Activated CD4-positive, alpha-beta T cell treated with anti-CD3 and anti-CD28 coated beads, Interleukin-2, amount 10 ng/mL, durations not matched to agents 7 days and 5 days (primary cell): ENCODE measurements around the gene PIK3R5. TPM values are rescaled to one million over a fixed set of nuclear protein-coding genes. Genes with fewer than 3 reads are reported as not detected.

Source experiments
- CTCF ChIA-PET: fragments of 350-600 bp; sonication (Branson Sonifier 250); formaldehyde crosslinking; loops from one replicate; lab custom pipeline; 2021; ENCODE audit warnings: antibody characterized with exemption; lab: Charles Lee
- POLR2A ChIA-PET: fragments of 350-600 bp; sonication (Branson Sonifier 250); formaldehyde crosslinking; loops from one replicate; lab custom pipeline; 2021; ENCODE audit warnings: antibody characterized with exemption; lab: Charles Lee
- DNase-seq: peaks from one replicate; pipeline ENCODE4 v3.0.0-alpha.2; 2020
- H3K27ac Mint-ChIP-seq: one replicate; pipeline ENCODE4 v1.8.0; 2021; ENCODE audit warnings: mild to moderate bottlenecking, moderate library complexity, mixed read lengths
- H3K27me3 Mint-ChIP-seq: one replicate; pipeline ENCODE4 v1.8.0; 2021; ENCODE audit warnings: mixed read lengths
- H3K36me3 Mint-ChIP-seq: one replicate; pipeline ENCODE4 v1.8.0; 2021; ENCODE audit warnings: low read depth, mixed read lengths
- H3K4me1 Mint-ChIP-seq: one replicate; pipeline ENCODE4 v1.8.0; 2021; ENCODE audit warnings: mixed read lengths
- H3K4me3 Mint-ChIP-seq: one replicate; pipeline ENCODE4 v1.8.0; 2021; ENCODE audit warnings: mild to moderate bottlenecking, moderate library complexity, mixed read lengths
- H3K9me3 Mint-ChIP-seq: one replicate; pipeline ENCODE4 v1.8.0; 2021; ENCODE audit warnings: mixed read lengths
- total RNA-seq, 2 experiments: library from RNA; stranded (reverse); gene quantifications; one replicate each; pipeline ENCODE4 v1.2.3, GENCODE V29; 2021

Gene PIK3R5
- total RNA-seq, 2 experiments from 2014 or later = 73.4 to 77.6 TPM

GRCh38 chr17:8849311-8850041 is 116.0 kb downstream of the PIK3R5 start:
- Mint-ChIP-seq H3K4me1 (peaks cover 7% of the 10 kb centered on the region), H3K36me3 (peaks cover 31% of the 10 kb centered on the region), H3K4me3 (no peak overlapping the region), H3K27me3 (no peaks in the 10 kb centered on the region), H3K27ac (no peak overlapping the region), H3K9me3 (peaks cover 6% of the 10 kb centered on the region)
- DNase-seq = no peak
- ChIA-PET CTCF (interaction anchor here (0.6 kb wide), 1 partner anchor 153 kb away, joined by 3 read pairs; no protein-coding TSS in a partner anchor), POLR2A (no interaction called here)

DNA sequence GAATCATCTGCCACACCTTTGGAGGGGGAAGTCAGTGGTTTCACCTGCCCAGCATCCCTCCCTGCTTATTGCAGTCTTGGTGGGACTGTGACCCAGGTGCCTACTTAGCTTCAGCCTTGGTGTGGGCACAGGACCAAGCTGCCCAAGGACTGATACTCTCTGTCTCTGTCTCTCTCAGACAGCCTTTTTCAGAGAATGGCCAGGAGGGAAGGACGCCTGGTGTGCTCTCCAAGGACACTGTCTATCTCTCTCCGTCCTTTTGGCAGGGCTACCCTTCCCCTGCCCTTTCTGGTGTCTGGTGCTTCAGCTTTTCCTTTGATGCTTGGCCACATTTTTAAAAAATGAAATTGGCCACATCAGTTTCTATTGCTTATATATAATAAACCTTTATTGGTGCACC is 117.6 kb downstream of the PIK3R5 start:
- H3K27me3 Mint-ChIP-seq = no peaks in the 10 kb centered on the region
- ChIA-PET POLR2A (no interaction called here), CTCF (no interaction called here)
- no peak for DNase-seq
- H3K9me3 Mint-ChIP-seq = peaks cover 6% of the 10 kb centered on the region
- H3K36me3 Mint-ChIP-seq = peaks cover 31% of the 10 kb centered on the region
- H3K4me1 Mint-ChIP-seq = peaks cover 14% of the 10 kb centered on the region
- no peak overlapping the region for H3K27ac Mint-ChIP-seq
- no peak overlapping the region for H3K4me3 Mint-ChIP-seq

DNA sequence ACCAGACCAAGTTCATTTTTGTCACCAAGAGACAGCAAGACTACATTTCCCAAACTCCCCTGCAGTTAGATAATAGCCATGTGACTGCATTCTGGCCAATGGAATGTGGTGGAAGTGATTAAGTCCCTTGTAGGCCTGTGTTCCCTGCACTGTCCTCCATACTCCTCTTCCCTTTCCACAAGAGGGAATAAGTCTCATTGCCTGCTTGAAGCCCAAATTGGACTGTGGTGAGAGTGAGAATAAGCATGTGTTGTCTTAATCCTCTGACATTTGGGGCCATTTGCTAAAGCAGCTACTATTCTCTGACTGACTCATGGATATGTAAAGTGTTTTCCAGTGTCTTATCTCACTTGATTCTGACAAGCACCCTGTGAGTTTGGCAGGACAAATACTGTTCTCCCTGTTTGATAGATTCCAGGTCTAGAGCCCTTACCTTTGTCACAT is 118.7 kb downstream of the PIK3R5 start:
- ChIA-PET CTCF (no interaction called here), POLR2A (no interaction called here)
- Mint-ChIP-seq H3K36me3 (peaks cover 31% of the 10 kb centered on the region), H3K4me3 (no peak overlapping the region), H3K9me3 (peaks cover 6% of the 10 kb centered on the region), H3K4me1 (peaks cover 14% of the 10 kb centered on the region), H3K27me3 (no peaks in the 10 kb centered on the region), H3K27ac (no peak overlapping the region)
- no peak for DNase-seq

DNA sequence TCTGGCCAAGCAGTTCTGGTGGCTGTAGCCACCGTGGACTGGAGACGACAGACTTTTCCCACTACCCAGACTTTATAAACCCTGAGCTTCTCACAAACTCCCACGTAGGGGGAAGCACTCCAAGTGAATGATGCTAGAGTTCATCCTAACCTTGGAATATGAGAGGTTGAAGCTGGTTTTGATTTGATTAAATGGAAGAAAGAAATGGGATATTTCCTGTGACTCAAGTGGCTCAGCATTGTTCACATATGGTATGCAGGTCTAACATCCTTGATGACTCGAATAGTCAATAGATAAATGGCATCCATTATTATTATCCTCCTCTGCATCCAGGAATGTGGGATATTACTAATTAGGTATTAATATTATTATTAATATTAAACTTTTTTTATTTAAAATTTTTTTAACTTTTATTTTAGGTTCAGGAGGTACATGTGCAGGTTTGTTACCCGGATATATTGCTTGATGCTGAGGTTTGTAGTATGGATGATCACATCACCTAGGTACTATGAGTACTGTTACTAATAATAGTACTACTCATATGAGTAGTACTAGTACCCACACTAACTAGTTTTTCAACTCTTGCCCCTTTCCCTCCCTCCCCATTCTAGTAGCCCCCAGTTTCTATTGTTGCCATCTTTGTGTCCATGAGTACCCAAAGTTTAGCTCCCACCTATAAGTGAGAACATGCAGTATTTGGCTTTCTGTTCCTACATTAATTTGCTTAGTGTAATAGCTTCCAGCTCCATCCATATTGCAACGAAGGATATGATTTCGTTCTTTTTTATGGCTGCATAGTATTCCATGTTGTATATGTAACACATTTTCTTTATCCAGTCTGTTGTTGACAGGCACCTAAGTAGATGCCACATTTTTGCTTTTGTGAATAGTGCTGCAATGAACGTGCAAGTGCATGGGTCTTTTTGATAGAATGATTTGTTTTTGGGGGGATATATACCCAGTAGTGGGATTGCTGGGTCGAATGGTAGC is 121.0 kb downstream of the PIK3R5 start:
- ChIA-PET CTCF (interaction anchor here (1.1 to 1.5 kb wide), 3 partner anchors 9 to 153 kb away, joined by 3 read pairs; no protein-coding TSS in a partner anchor), POLR2A (no interaction called here)
- peaks cover 6% of the 10 kb centered on the region for H3K9me3 Mint-ChIP-seq
- no peak overlapping the region for H3K4me3 Mint-ChIP-seq
- H3K27me3 Mint-ChIP-seq = no peaks in the 10 kb centered on the region
- DNase-seq = no peak
- no peak overlapping the region for H3K27ac Mint-ChIP-seq
- peaks cover 10% of the 10 kb centered on the region for H3K4me1 Mint-ChIP-seq
- peaks cover 27% of the 10 kb centered on the region for H3K36me3 Mint-ChIP-seq

GRCh38 chr17:8843344-8843743 is 122.2 kb downstream of the PIK3R5 start:
- Mint-ChIP-seq H3K27ac (peak overlapping the region; percentile 68), H3K27me3 (no peaks in the 10 kb centered on the region), H3K36me3 (peaks cover 22% of the 10 kb centered on the region), H3K9me3 (peaks cover 6% of the 10 kb centered on the region), H3K4me3 (no peak overlapping the region), H3K4me1 (peaks cover 8% of the 10 kb centered on the region)
- no peak for DNase-seq
- CTCF ChIA-PET = interaction anchor here (1.3 kb wide), 1 partner anchor 10 kb away, joined by 3 read pairs; no protein-coding TSS in a partner anchor
- POLR2A ChIA-PET = no interaction called here

GRCh38 chr17:8841844-8842243 is 123.7 kb downstream of the PIK3R5 start:
- Mint-ChIP-seq H3K9me3 (peaks cover 6% of the 10 kb centered on the region), H3K36me3 (peaks cover 14% of the 10 kb centered on the region), H3K27me3 (no peaks in the 10 kb centered on the region), H3K4me1 (peaks cover 6% of the 10 kb centered on the region), H3K4me3 (no peak overlapping the region), H3K27ac (no peak overlapping the region)
- no peak for DNase-seq
- POLR2A ChIA-PET = no interaction called here
- CTCF ChIA-PET = no interaction called here

DNA sequence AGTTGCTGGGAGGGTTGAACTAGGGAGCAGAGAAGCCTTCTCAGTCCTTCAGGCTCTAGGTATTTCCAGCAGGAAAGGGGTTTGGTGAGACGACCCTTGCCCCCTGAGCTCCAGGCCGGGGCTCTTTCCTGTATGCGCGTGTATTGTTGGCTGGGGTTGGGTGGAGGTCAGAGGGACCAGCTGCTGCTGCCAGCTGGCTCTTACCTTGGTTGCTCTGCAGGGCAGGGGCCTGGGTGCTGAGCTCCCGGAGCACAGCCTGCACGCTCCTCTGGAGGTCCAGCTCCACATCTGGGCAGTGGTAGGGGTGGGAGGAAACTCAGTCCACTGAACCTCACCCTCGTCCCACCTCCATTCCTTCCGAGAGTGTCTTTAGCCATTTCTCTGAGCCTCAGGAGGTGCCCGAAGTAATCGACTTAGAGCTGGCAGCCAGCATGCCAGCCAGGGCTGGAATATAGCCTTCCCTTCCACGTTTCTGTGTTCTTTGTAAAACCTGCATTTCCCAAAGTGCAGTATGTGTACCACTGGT is 126.0 kb downstream of the PIK3R5 start:
- peaks cover 5% of the 10 kb centered on the region for H3K36me3 Mint-ChIP-seq
- H3K27ac Mint-ChIP-seq = no peak overlapping the region
- DNase-seq = no peak
- ChIA-PET CTCF (no interaction called here), POLR2A (no interaction called here)
- no peaks in the 10 kb centered on the region for H3K9me3 Mint-ChIP-seq
- peaks cover 6% of the 10 kb centered on the region for H3K4me1 Mint-ChIP-seq
- no peak overlapping the region for H3K4me3 Mint-ChIP-seq
- H3K27me3 Mint-ChIP-seq = no peaks in the 10 kb centered on the region

- ChIA-PET POLR2A (no interaction called here), CTCF (no interaction called here)
- Mint-ChIP-seq H3K36me3 (peaks cover 7% of the 10 kb centered on the region), H3K27me3 (no peaks in the 10 kb centered on the region), H3K9me3 (no peaks in the 10 kb centered on the region), H3K4me1 (peaks cover 5% of the 10 kb centered on the region), H3K4me3 (no peak overlapping the region), H3K27ac (no peak overlapping the region)
- no peak for DNase-seq
Observed at GRCh38 chr17:8838551-8839095, 126.9 kb downstream of the PIK3R5 start.

DNA sequence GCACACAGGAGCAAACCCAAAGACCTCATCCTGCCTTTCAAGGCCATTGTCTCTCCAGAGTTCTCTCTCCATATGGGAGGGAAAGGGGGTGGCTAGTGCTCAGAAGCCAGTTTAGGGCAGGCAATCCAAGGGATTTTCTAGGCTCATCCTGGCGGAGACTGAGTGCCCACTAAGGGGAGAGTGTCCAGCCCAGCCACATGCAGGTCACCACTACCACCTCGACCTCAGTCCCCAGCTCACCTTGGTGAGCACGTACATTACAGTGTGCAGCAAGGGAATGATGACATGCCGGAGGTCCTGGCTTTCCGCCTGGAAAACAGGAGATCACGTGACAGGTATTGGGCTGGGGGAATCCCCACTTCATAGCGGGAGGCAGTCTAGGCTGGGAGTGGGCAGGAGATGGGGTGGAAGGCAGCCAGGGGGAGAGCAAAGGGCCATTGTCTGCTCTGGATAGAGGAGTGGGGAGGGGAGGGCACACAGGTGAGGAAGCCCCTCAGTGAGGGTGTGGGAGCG is 127.9 kb downstream of the PIK3R5 start:
- Mint-ChIP-seq H3K9me3 (no peaks in the 10 kb centered on the region), H3K4me3 (no peak overlapping the region), H3K4me1 (no peaks in the 10 kb centered on the region), H3K36me3 (peaks cover 7% of the 10 kb centered on the region), H3K27ac (no peak overlapping the region), H3K27me3 (no peaks in the 10 kb centered on the region)
- DNase-seq = no peak
- POLR2A ChIA-PET = no interaction called here
- CTCF ChIA-PET = no interaction called here

DNA sequence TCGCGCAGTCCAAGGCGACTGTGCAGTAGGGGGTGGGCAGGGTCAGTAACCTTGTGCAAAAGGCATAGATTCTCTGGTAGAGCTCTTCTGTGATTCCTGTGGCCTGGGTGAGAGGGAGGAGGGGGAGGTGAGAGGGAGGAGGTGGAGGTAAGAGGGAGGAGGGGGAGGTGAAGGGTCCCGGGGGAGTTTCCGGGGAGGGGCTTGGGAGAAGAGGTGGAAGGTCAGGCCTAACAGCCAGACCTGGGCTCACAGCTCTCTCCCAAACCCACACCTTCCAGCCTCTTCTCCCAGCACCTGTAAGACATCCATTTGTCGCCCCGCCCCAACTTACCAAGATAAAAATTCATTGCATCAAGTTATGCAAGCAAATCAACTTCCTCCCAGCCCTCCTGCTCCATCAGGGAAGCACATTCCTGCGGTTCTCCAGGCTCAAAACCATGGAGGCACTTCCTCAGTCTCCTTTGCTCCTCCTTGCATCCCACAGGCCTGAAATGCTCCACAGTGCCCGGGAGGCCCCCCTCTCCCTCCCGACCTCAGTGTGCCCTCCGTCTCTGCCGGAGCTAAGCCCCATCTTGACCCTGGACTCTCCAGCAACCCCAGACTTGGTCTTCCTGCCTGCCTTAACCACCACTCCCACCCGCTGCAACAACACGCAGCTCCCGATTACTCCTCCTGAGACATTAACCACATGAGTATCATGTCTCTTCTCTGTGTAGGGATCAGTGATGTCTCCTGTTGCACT is 128.5 kb downstream of the PIK3R5 start:
- CTCF ChIA-PET = no interaction called here
- Mint-ChIP-seq H3K36me3 (peaks cover 6% of the 10 kb centered on the region), H3K4me3 (no peak overlapping the region), H3K27me3 (no peaks in the 10 kb centered on the region), H3K4me1 (no peaks in the 10 kb centered on the region), H3K27ac (no peak overlapping the region), H3K9me3 (no peaks in the 10 kb centered on the region)
- POLR2A ChIA-PET = no interaction called here
- no peak for DNase-seq

GRCh38 chr17:8835631-8836364 is 129.7 kb downstream of the PIK3R5 start:
- H3K36me3 Mint-ChIP-seq = peaks cover 4% of the 10 kb centered on the region
- H3K4me3 Mint-ChIP-seq = no peak overlapping the region
- CTCF ChIA-PET = interaction anchor here (1.1 kb wide), 1 partner anchor 9 kb away, joined by 3 read pairs; no protein-coding TSS in a partner anchor
- POLR2A ChIA-PET = no interaction called here
- DNase-seq = no peak
- no peaks in the 10 kb centered on the region for H3K27me3 Mint-ChIP-seq
- no peak overlapping the region for H3K27ac Mint-ChIP-seq
- no peaks in the 10 kb centered on the region for H3K4me1 Mint-ChIP-seq
- H3K9me3 Mint-ChIP-seq = no peaks in the 10 kb centered on the region
